NCI-H1417 (cell line): Measurements from ENCODE around the gene TMOD2.

Experiments used
- DNase-seq, 3 experiments: peaks; one replicate each; lab custom pipeline; 2025; lab: John Stamatoyannopoulos, UW

TMOD2 gene

GRCh38 chr15:51750792-51751696 is at the start of gene TMOD2:
TSS of gene TMOD2 (plus strand) at chr15:51751597. CDS start at chr15:51766442, 14,845 bp downstream.
- peak; percentile 73 to 77 (median 74) for DNase-seq

GRCh38 chr15:51702710-51703109 is 48.7 kb upstream of the TMOD2 start:
- no peak for DNase-seq

DNA sequence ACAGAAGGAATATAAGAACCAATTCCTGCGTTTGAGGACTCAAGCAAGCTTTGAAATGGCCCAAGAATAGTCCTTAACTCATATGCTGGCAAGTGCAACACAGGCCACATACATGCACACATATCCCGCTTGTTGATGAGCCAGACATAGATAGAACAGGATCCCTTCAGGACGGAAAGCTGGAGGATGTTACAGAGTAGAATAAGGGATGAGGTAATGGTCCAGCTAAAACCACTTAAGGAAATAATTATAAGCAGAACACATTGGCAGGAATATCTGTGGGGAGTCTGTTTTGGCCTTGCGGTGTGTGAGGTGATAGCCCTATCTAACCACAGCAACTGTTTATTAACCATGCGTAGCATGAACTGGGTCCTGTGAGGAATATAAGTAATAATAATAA is 45.1 kb upstream of the TMOD2 start:
- DNase-seq = no peak

DNA sequence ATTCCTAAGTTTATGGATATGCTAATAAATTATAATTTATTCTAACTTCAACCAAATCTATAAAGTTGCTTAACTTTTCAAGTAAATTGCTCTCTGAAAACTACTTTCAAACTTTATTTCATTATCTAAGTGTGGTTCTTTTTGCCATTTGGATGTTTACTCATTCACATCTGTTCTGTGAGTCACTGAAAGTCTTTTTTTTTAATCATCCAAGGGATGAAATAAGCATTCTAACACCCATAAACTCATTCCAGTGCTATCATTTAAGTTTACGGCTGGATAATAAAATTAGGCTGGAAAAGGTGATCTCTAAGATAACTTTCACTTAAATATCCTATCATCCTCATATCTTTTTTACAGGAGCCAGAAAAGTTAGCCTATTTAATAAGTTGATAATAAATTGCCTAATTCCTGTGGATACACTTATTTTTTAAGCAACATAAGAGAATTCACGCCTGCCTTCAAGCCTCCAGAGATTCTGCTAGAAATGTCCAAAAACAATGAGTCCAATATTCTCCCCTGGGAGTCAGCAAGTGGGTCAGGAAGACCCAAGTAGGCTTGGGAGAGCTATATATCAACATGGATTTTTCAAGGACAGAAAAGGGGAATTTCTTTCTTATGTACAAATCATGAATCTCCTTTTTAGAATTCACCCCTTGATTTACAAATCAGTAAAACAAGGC is 44.3 kb upstream of the TMOD2 start:
- no peak for DNase-seq

- DNase-seq = peak; percentile 10 to 71 (median 63)
These were observed 43.4 kb upstream of the TMOD2 start for GRCh38 chr15:51708013-51708412.

GRCh38 chr15:51709031-51709430 is 42.4 kb upstream of the TMOD2 start:
- DNase-seq = no peak

DNA sequence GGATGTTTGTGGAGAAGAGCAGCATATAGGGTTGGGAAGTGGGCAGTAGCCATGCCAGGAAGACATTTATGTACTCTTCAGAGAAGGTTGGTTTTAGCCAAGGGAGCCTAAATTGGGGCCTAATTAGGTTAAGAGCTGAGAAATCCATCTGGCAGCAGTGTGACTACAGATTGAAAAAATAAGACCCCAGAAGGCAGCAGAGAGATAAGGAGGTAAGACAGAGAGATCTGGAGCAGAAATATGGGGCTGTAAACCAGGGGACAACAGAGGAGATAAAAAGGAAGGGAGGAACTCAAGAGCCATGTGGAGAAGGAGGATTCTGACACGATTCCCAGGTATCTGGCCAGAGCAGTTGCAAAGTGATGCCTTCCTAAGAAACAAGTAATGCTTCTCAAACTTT is 37.2 kb upstream of the TMOD2 start:
- no peak for DNase-seq

GRCh38 chr15:51714911-51715310 is 36.5 kb upstream of the TMOD2 start:
- DNase-seq = no peak

- DNase-seq = peak in 1 of 3 experiments; percentile 70
These were observed 33.2 kb upstream of the TMOD2 start for GRCh38 chr15:51718219-51718618.

- no peak for DNase-seq
These were observed 32.7 kb upstream of the TMOD2 start for GRCh38 chr15:51718746-51719145.

GRCh38 chr15:51720201-51720995 is 31.0 kb upstream of the TMOD2 start:
- no peak for DNase-seq

- DNase-seq = no peak
These were observed 30.0 kb upstream of the TMOD2 start for GRCh38 chr15:51721199-51721960.

DNA sequence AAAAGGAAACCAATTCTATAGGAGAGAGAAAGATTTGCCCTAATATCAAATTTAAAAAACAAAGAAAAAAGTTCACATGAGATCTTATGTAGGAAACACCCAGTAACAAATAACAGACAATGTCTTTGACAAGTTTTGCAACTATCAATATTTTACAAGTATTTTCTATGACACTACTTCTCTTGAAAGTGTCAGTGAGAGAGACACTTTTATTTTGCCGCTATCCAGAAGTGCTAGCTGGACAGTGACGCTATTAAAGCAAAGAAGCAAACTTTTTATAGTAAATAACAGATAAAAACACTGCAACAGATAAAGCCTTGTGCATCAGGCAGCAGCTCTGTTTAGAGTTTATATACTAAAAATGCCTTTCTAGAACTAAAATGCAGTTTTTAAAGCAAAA is 27.2 kb upstream of the TMOD2 start:
- DNase-seq = no peak

DNA sequence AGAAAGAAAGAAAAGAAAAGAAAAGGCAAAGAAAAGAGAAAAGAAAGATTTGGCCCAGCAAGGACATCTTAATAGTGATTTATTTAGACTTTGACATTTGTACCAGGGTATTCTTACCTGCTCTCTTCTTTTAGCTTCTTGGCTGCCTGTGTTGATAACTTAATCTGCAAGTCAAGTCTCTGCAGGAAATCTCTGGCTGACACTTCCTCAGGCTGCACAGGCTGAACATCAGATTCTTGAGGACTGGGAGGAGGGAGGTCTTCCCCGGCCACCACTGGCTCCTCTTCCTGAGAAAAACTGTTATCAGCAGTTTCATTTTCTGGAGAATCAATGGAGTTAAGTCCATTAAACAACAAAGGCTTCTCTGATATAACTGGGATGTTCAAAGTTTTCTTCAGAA is 26.7 kb upstream of the TMOD2 start:
- no peak for DNase-seq

- peak; percentile 2 to 70 (median 6) for DNase-seq
These were observed 24.9 kb upstream of the TMOD2 start for GRCh38 chr15:51726302-51727073.

- no peak for DNase-seq
These were observed 24.1 kb upstream of the TMOD2 start for GRCh38 chr15:51727141-51727897.

DNA sequence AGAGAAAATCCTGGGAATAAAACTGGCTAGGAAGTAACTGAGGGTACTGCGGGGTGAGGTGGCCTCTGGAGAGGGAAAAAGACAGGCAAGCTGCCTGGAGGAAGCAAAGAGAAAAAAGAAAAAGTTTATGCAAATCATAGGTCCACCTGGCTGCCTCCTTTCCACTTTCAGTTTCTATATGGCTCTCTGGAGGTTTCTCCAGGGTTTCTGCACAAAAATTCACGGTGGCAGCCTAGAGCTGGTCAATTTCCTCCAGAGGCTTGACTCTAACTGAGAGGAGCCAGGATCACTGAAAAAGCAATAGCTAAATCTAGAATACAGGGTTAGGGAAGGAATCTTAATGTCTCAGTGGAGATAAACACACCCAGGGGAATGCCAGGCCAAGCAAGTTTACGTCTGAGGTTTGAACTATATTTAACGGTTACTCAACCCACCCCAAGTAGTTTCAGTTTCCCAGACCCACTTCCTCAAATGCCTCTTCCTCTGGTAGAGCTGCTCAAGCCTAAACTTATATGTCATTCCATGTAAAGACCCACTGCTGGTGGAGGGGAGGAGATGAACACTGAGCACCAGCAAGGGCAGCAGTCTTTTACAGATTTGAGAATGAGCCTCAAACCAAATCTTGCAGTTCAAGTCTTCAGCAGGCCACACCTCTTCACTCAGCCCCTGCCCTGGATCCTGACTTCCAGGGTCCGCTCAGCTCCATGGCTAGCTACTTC is 19.7 kb upstream of the TMOD2 start:
- no peak for DNase-seq

DNA sequence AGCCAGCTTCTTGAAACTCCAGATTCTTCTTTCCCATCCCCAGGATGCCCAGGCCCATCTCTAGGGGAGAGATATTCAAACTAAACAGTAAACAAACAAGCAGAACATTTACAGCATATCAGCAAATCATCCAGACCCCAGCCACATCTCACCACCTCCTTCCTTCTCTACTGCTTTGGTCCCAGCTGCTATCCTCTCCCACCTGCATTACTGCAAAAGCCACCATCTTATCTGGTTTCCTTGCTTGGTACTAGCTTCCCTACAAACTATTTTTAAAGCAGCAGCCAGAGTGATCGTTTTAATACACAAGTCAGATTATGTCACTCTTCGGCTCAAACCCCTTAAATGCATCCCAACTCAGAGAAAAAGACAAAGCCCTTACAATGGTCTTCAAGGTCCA is 18.8 kb upstream of the TMOD2 start:
- no peak for DNase-seq

DNA sequence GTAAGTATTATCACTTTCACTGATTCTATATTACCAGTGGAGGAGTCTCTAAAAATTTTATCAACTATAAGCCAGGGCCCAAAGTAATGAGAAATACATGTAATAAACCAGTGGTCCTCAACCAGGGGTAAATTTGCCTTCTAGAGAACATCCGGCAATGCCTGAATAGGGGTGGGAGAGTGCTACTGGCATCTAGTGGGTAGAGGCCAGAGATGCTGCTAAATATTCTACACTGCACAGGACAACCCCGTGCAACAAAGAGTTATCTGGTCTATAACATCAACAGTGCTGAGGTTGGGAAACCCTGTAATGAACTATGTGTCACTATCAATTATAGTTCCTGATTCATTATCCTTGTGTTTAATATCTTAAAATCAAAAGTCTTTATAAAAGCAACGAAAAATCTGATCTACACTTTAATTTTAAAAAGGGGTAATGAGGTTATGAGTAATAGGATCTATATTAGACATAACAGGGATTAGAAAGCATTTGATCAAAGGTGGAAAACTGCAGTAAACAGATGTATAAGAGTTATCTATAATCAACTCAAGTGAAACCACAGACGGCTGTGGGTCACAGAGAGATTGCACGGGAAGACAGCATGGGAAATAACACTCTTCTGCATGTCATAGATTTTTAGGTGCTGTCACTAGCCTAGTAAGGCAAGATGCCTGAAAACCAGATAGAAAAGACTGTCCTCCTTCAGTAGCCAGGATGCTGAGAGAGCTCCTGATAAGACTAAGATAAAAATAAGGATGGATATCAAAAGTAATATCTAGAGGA is 16.0 kb upstream of the TMOD2 start:
- no peak for DNase-seq
